Measurements from ENCODE around the gene SIRT7.

DNA sequence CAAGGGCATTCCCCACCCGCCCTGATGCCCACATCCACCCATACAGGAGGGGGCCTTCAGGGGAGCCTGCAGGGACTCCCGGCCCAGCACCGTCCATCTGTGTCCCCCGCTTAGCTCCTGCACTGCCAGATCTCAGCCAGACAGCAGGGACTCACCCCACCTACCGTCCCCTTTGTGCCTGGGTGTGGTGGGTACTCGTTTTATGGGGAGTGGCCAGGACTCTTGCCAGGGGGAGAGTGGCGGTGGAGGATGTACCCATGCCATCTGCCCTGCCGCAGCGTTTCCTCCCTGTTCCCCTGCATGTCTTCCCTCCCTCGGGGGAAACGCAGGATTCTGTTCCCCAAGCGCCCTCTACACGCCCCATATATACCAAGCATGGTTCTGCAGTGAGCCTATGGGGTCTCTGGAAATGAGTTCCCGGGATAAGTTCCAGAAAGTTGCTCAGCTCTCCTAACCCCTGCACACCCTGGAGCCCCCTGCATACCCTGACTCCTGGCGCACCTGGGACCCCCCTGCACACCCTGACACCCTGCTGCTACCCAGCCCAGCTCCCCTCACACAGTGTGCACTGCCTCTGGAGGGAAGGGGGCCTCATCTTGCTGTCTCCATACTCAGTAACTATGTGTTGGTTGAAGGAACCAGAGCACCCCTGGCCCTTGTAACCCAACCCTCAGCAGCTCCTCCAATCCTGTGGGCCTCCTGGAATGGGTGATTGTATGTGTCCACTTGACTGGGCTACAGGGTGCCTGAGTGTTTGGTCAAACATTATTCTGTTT is 13.8 kb upstream of the SIRT7 start:
- TF ChIP-seq, protein P1, sequence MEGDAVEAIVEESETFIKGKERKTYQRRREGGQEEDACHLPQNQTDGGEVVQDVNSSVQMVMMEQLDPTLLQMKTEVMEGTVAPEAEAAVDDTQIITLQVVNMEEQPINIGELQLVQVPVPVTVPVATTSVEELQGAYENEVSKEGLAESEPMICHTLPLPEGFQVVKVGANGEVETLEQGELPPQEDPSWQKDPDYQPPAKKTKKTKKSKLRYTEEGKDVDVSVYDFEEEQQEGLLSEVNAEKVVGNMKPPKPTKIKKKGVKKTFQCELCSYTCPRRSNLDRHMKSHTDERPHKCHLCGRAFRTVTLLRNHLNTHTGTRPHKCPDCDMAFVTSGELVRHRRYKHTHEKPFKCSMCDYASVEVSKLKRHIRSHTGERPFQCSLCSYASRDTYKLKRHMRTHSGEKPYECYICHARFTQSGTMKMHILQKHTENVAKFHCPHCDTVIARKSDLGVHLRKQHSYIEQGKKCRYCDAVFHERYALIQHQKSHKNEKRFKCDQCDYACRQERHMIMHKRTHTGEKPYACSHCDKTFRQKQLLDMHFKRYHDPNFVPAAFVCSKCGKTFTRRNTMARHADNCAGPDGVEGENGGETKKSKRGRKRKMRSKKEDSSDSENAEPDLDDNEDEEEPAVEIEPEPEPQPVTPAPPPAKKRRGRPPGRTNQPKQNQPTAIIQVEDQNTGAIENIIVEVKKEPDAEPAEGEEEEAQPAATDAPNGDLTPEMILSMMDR (IDR thresholded peaks at IDR 0.05) = no peak
- TF ChIP-seq, protein P2, sequence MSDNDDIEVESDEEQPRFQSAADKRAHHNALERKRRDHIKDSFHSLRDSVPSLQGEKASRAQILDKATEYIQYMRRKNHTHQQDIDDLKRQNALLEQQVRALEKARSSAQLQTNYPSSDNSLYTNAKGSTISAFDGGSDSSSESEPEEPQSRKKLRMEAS (CRISPR knock-in tag; IDR thresholded peaks at IDR 0.05) = no peak
- TF ChIP-seq, protein P3, sequence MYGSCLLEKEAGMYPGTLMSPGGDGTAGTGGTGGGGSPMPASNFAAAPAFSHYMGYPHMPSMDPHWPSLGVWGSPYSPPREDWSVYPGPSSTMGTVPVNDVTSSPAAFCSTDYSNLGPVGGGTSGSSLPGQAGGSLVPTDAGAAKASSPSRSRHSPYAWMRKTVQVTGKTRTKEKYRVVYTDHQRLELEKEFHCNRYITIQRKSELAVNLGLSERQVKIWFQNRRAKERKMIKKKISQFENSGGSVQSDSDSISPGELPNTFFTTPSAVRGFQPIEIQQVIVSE (CRISPR knock-in tag; IDR thresholded peaks at IDR 0.05; ENCODE audit: borderline replicate concordance) = no peak
- TF ChIP-seq, protein P4, sequence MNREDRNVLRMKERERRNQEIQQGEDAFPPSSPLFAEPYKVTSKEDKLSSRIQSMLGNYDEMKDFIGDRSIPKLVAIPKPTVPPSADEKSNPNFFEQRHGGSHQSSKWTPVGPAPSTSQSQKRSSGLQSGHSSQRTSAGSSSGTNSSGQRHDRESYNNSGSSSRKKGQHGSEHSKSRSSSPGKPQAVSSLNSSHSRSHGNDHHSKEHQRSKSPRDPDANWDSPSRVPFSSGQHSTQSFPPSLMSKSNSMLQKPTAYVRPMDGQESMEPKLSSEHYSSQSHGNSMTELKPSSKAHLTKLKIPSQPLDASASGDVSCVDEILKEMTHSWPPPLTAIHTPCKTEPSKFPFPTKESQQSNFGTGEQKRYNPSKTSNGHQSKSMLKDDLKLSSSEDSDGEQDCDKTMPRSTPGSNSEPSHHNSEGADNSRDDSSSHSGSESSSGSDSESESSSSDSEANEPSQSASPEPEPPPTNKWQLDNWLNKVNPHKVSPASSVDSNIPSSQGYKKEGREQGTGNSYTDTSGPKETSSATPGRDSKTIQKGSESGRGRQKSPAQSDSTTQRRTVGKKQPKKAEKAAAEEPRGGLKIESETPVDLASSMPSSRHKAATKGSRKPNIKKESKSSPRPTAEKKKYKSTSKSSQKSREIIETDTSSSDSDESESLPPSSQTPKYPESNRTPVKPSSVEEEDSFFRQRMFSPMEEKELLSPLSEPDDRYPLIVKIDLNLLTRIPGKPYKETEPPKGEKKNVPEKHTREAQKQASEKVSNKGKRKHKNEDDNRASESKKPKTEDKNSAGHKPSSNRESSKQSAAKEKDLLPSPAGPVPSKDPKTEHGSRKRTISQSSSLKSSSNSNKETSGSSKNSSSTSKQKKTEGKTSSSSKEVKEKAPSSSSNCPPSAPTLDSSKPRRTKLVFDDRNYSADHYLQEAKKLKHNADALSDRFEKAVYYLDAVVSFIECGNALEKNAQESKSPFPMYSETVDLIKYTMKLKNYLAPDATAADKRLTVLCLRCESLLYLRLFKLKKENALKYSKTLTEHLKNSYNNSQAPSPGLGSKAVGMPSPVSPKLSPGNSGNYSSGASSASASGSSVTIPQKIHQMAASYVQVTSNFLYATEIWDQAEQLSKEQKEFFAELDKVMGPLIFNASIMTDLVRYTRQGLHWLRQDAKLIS (CRISPR knock-in tag; IDR thresholded peaks at IDR 0.05; ENCODE audit: borderline replicate concordance) = no peak
- TF ChIP-seq FOXJ3 (CRISPR knock-in tag; IDR thresholded peaks at IDR 0.05; ENCODE audit: borderline replicate concordance) (no peak), GTF2I (CRISPR knock-in tag; conservative IDR thresholded peaks at IDR 0.05) (no peak), MXD4 (CRISPR knock-in tag; IDR thresholded peaks at IDR 0.05; ENCODE audit: borderline replicate concordance) (no peak), ZNF232 (CRISPR knock-in tag; IDR thresholded peaks at IDR 0.05) (no peak)
- TF ChIP-seq, protein P5, sequence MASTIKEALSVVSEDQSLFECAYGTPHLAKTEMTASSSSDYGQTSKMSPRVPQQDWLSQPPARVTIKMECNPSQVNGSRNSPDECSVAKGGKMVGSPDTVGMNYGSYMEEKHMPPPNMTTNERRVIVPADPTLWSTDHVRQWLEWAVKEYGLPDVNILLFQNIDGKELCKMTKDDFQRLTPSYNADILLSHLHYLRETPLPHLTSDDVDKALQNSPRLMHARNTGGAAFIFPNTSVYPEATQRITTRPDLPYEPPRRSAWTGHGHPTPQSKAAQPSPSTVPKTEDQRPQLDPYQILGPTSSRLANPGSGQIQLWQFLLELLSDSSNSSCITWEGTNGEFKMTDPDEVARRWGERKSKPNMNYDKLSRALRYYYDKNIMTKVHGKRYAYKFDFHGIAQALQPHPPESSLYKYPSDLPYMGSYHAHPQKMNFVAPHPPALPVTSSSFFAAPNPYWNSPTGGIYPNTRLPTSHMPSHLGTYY (CRISPR knock-in tag; IDR thresholded peaks at IDR 0.05) = no peak
